NCI-H1417 treated with DMSO at 0.1 percent for 48 hours (cell line): ENCODE results near the gene FRY.

Source experiments
- DNase-seq: peaks from one replicate; lab custom pipeline; 2025; lab: John Stamatoyannopoulos, UW

The FRY gene

GRCh38 chr13:32175943-32176342 lies 144.4 kb downstream of the FRY start:
- no peak for DNase-seq

GRCh38 chr13:32176696-32177095 lies 145.1 kb downstream of the FRY start:
- DNase-seq: no peak

- DNase-seq: no peak
Measured at GRCh38 chr13:32178763-32179162, 147.2 kb downstream of the FRY start.

- DNase-seq: no peak
Measured at GRCh38 chr13:32179708-32180107, 148.1 kb downstream of the FRY start.

- DNase-seq: no peak
Measured at GRCh38 chr13:32187651-32188050, 156.1 kb downstream of the FRY start.

- DNase-seq: no peak
Measured at GRCh38 chr13:32191452-32191998, 160.0 kb downstream of the FRY start.

GRCh38 chr13:32195713-32196112 lies 164.1 kb downstream of the FRY start:
- no peak for DNase-seq

- no peak for DNase-seq
Measured at GRCh38 chr13:32199168-32199567, 167.6 kb downstream of the FRY start.

- DNase-seq: no peak
Measured at GRCh38 chr13:32200741-32201140, 169.2 kb downstream of the FRY start.

GRCh38 chr13:32201809-32202208 lies 170.2 kb downstream of the FRY start:
- DNase-seq: no peak

GRCh38 chr13:32202268-32202667 lies 170.7 kb downstream of the FRY start:
- DNase-seq: no peak

- no peak for DNase-seq
Measured at GRCh38 chr13:32203221-32203620, 171.6 kb downstream of the FRY start.

GRCh38 chr13:32203736-32204135 lies 172.2 kb downstream of the FRY start:
- no peak for DNase-seq

GRCh38 chr13:32205431-32206096 lies 174.0 kb downstream of the FRY start:
- DNase-seq: no peak

GRCh38 chr13:32206097-32206740 lies 174.6 kb downstream of the FRY start:
- DNase-seq: no peak

GRCh38 chr13:32208860-32209259 lies 177.3 kb downstream of the FRY start:
- DNase-seq: no peak

- no peak for DNase-seq
Measured at GRCh38 chr13:32209652-32210051, 178.1 kb downstream of the FRY start.

GRCh38 chr13:32210101-32210500 lies 178.5 kb downstream of the FRY start:
- DNase-seq: no peak

- no peak for DNase-seq
Measured at GRCh38 chr13:32211813-32212212, 180.2 kb downstream of the FRY start.

- no peak for DNase-seq
Measured at GRCh38 chr13:32212421-32212820, 180.8 kb downstream of the FRY start.

GRCh38 chr13:32213626-32214025 lies 182.1 kb downstream of the FRY start:
- DNase-seq: no peak

- no peak for DNase-seq
Measured at GRCh38 chr13:32214071-32214470, 182.5 kb downstream of the FRY start.

GRCh38 chr13:32216281-32216680 lies 184.7 kb downstream of the FRY start:
- no peak for DNase-seq
